Neural progenitor cell (in vitro differentiated cells): ENCODE data around the gene GPHN. TPM values are rescaled to one million over a fixed set of nuclear protein-coding genes. Genes with fewer than 3 reads are reported as not detected.
A peak's percentile ranks its signal among the peaks of the same experiment; 100 is the strongest.

Experiments used
- DNase-seq: peaks from one replicate; pipeline ENCODE4 v3.0.0-alpha.2; 2016; ENCODE audit warnings: low spot score
- H2AFZ ChIP-seq: fragments of 200-600 bp; sonication (generic); replicated peaks from 2 replicates; pipeline ENCODE4 v1.6.1; 2016; ENCODE audit warnings: antibody characterized with exemption
- H3F3A ChIP-seq: fragments of 200-600 bp; sonication (generic); 2 replicates; pipeline ENCODE4 v1.6.1; 2016; ENCODE audit warnings: antibody characterized with exemption, low read depth
- H3K27ac ChIP-seq: fragments of 200-600 bp; sonication (generic); 2 replicates; pipeline ENCODE4 v1.5.1; 2016; ENCODE audit warnings: mild to moderate bottlenecking
- H3K27me3 ChIP-seq: fragments of 200-600 bp; sonication (generic); 2 replicates; pipeline ENCODE4 v1.6.1; 2016; ENCODE audit warnings: mild to moderate bottlenecking, moderate library complexity
- H3K36me3 ChIP-seq: fragments of 200-600 bp; sonication (generic); 2 replicates; pipeline ENCODE4 v1.5.1; 2016
- H3K4me1 ChIP-seq: fragments of 200-600 bp; sonication (generic); 2 replicates; pipeline ENCODE4 v1.6.1; 2016; ENCODE audit warnings: mixed run types
- H3K4me2 ChIP-seq: fragments of 200-600 bp; sonication (generic); 2 replicates; pipeline ENCODE4 v1.6.1; 2016
- H3K4me3 ChIP-seq: fragments of 200-600 bp; sonication (generic); 2 replicates; pipeline ENCODE4 v1.5.1; 2016
- H3K79me2 ChIP-seq: fragments of 200-600 bp; sonication (generic); 2 replicates; pipeline ENCODE4 v1.6.1; 2016; ENCODE audit warnings: low read depth
- H3K9ac ChIP-seq: fragments of 200-600 bp; sonication (generic); 2 replicates; pipeline ENCODE4 v1.6.1; 2016
- H3K9me3 ChIP-seq: fragments of 200-600 bp; sonication (generic); 2 replicates; pipeline ENCODE4 v1.5.1; 2016; ENCODE audit warnings: low read depth
- H4K20me1 ChIP-seq: fragments of 200-600 bp; sonication (generic); 2 replicates; pipeline ENCODE4 v1.6.1; 2016; ENCODE audit warnings: low read depth
- H3K27ac Mint-ChIP-seq: 3 replicates; pipeline ENCODE4 v1.8.0; 2021; ENCODE audit warnings: mixed read lengths
- H3K27me3 Mint-ChIP-seq: 2 replicates; pipeline ENCODE4 v1.8.0; 2022; ENCODE audit warnings: low read depth, mild to moderate bottlenecking, inconsistent platforms, moderate library complexity, mixed read lengths; ENCODE audit not compliant: insufficient read depth
- H3K36me3 Mint-ChIP-seq: 3 replicates; pipeline ENCODE4 v1.8.0; 2021; ENCODE audit warnings: mixed read lengths
- H3K4me1 Mint-ChIP-seq: 3 replicates; pipeline ENCODE4 v1.8.0; 2021; ENCODE audit warnings: mixed read lengths
- H3K4me3 Mint-ChIP-seq: 3 replicates; pipeline ENCODE4 v1.8.0; 2021; ENCODE audit warnings: mild to moderate bottlenecking, moderate library complexity, mixed read lengths
- H3K9me3 Mint-ChIP-seq: 3 replicates; pipeline ENCODE4 v1.8.0; 2020; ENCODE audit warnings: mixed read lengths
- EZH2 ChIP-seq: fragments of 200-600 bp; sonication (generic); IDR thresholded peaks from 2 replicates; pipeline ENCODE4 v1.6.1; 2017; ENCODE audit warnings: antibody characterized with exemption, mild to moderate bottlenecking, moderate library complexity
- EZH2phosphoT487 ChIP-seq: fragments of 200-600 bp; sonication (generic); IDR thresholded peaks from 2 replicates; pipeline ENCODE4 v1.6.1; 2017; ENCODE audit warnings: antibody characterized with exemption
- total RNA-seq: library from RNA; depleted of rRNA; stranded (reverse); fragments of >200 nt; gene quantifications from 2 replicates; pipeline ENCODE4 v1.2.3, GENCODE V29; 2015; ENCODE audit warnings: low replicate concordance
- TF ChIP-seq, protein P1 (sequence below): fragments of 200-600 bp; sonication (generic); IDR thresholded peaks from 2 replicates; pipeline ENCODE4 v1.5.1; 2017; ENCODE audit warnings: antibody characterized with exemption, mild to moderate bottlenecking

Gene GPHN
- 14.0 and 42.9 TPM in 2 replicates for total RNA-seq

DNA sequence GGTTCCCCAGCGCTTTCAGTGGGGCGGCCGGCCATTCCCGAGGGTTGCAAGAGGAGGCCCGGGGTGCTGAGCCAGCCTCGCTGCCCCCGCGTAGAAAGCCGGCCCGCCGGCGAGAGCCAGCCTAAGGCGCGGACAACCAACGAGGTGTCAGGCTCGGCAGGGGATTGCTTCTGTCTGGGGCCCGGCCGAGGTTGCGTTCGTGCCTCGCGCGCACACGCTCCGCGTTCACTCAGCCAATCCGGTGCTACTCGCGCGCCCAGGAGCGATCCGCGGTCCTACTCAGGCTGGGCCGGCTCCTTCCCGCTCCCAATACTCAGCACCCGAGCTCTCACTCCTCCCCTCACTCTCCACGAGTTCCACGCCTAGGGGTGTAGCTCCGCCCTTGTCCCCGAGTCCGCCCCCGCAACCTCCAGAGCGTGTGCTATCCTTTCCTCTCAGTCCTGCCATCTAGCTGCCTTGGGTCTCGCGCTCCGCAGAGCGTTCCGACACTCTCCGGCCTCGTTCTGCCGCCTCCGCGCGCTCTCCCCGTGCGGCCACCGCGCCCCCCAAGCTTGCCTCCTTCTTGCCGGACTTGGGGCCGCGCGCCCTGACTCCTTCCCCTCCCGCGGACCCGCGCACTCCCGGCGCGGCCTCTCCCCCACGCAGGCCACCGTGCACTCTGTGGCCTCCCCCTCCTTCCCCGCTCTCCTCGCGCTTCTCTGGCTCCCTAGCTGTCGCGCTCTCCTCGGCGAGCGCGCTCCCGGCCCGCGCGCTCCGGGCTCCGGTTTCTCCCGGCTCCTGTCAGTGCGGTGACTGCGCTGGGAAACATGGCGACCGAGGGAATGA is at the start of gene GPHN:
TSS of gene GPHN (plus strand) at position 426 of the 825 bp plus-strand sequence.
- Histone ChIP-seq H3K79me2 (peaks cover 41% of the 10 kb centered on the region), H3K27ac (peak within 1 kb of the TSS; percentile 80), H4K20me1 (peaks cover 43% of the 10 kb centered on the region), H3K4me2 (peak within 1 kb of the TSS; percentile 99), H2AFZ (peak within 1 kb of the TSS; percentile 99), H3K9ac (peak within 1 kb of the TSS; percentile 49), H3F3A (peaks cover 21% of the 10 kb centered on the region), H3K4me3 (peak within 1 kb of the TSS; percentile 87), H3K4me1 (peaks cover 14% of the 10 kb centered on the region), H3K27me3 (peaks cover 28% of the 10 kb centered on the region), H3K36me3 (no peaks in the 10 kb centered on the region), H3K9me3 (no peaks in the 10 kb centered on the region)
- Mint-ChIP-seq H3K4me1 (peaks cover 15% of the 10 kb centered on the region), H3K4me3 (peak within 1 kb of the TSS; percentile 95), H3K27me3 (peaks cover 3% of the 10 kb centered on the region), H3K36me3 (no peaks in the 10 kb centered on the region), H3K9me3 (no peaks in the 10 kb centered on the region), H3K27ac (peak within 1 kb of the TSS; percentile 87)
- DNase-seq: peak; percentile 96
- TF ChIP-seq EZH2: no peak
- TF ChIP-seq, protein P1, sequence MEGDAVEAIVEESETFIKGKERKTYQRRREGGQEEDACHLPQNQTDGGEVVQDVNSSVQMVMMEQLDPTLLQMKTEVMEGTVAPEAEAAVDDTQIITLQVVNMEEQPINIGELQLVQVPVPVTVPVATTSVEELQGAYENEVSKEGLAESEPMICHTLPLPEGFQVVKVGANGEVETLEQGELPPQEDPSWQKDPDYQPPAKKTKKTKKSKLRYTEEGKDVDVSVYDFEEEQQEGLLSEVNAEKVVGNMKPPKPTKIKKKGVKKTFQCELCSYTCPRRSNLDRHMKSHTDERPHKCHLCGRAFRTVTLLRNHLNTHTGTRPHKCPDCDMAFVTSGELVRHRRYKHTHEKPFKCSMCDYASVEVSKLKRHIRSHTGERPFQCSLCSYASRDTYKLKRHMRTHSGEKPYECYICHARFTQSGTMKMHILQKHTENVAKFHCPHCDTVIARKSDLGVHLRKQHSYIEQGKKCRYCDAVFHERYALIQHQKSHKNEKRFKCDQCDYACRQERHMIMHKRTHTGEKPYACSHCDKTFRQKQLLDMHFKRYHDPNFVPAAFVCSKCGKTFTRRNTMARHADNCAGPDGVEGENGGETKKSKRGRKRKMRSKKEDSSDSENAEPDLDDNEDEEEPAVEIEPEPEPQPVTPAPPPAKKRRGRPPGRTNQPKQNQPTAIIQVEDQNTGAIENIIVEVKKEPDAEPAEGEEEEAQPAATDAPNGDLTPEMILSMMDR: no peak

GRCh38 chr14:66459603-66460002 is 48.3 kb upstream of the GPHN start:
- no peaks in the 10 kb centered on the region for H3K79me2 ChIP-seq
- H3K36me3 Mint-ChIP-seq: no peaks in the 10 kb centered on the region
- H3K4me3 ChIP-seq: no peak overlapping the region
- H3K9me3 ChIP-seq: no peaks in the 10 kb centered on the region
- no peak for DNase-seq
- no peaks in the 10 kb centered on the region for H3K27me3 ChIP-seq
- H2AFZ ChIP-seq: no peak overlapping the region
- no peak overlapping the region for H3K4me3 Mint-ChIP-seq
- no peak for TF ChIP-seq EZH2phosphoT487
- TF ChIP-seq, protein P1: no peak
- TF ChIP-seq EZH2: no peak
- no peaks in the 10 kb centered on the region for H3F3A ChIP-seq
- no peaks in the 10 kb centered on the region for H3K4me1 ChIP-seq
- H3K4me2 ChIP-seq: no peak overlapping the region
- no peaks in the 10 kb centered on the region for H3K27me3 Mint-ChIP-seq
- no peak overlapping the region for H3K27ac ChIP-seq
- no peak overlapping the region for H3K9ac ChIP-seq
- H3K4me1 Mint-ChIP-seq: no peaks in the 10 kb centered on the region
- no peak overlapping the region for H3K27ac Mint-ChIP-seq
- no peaks in the 10 kb centered on the region for H3K36me3 ChIP-seq
- H4K20me1 ChIP-seq: no peaks in the 10 kb centered on the region
- peaks cover 5% of the 10 kb centered on the region for H3K9me3 Mint-ChIP-seq

DNA sequence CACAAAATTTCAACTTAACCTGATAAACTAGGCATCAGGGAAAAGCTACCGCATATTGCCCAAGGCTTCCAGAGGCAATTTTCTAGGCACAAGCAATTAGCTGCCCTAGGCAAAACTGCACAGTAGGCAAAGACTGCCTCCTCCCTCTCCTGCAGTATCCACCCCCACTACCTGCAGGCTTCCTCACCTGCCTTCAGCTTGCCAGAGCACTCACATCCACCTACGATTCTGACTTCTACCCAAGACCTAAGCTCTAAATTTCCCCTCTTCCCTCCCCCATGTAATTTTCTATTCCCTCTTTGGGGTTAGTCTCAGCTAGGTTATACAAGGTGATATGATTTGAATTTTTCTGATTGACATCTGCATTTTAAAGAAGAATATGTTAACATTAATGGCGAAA is 43.7 kb upstream of the GPHN start:
- Histone ChIP-seq H3K9ac (no peak overlapping the region), H3K9me3 (peaks cover 23% of the 10 kb centered on the region), H3K27ac (no peak overlapping the region), H3K4me1 (no peaks in the 10 kb centered on the region), H3K27me3 (no peaks in the 10 kb centered on the region), H2AFZ (no peak overlapping the region), H3F3A (no peaks in the 10 kb centered on the region), H3K4me3 (no peak overlapping the region), H3K36me3 (no peaks in the 10 kb centered on the region), H3K79me2 (no peaks in the 10 kb centered on the region), H4K20me1 (no peaks in the 10 kb centered on the region), H3K4me2 (no peak overlapping the region)
- TF ChIP-seq EZH2 (no peak), EZH2phosphoT487 (no peak)
- TF ChIP-seq, protein P1: no peak
- H3K4me1 Mint-ChIP-seq: no peaks in the 10 kb centered on the region
- H3K9me3 Mint-ChIP-seq: peaks cover 4% of the 10 kb centered on the region
- no peak for DNase-seq
- peaks cover 2% of the 10 kb centered on the region for H3K27me3 Mint-ChIP-seq
- no peak overlapping the region for H3K27ac Mint-ChIP-seq
- no peak overlapping the region for H3K4me3 Mint-ChIP-seq
- no peaks in the 10 kb centered on the region for H3K36me3 Mint-ChIP-seq
